ENCODE data around the gene MAPKAPK2.

The MAPKAPK2 gene

DNA sequence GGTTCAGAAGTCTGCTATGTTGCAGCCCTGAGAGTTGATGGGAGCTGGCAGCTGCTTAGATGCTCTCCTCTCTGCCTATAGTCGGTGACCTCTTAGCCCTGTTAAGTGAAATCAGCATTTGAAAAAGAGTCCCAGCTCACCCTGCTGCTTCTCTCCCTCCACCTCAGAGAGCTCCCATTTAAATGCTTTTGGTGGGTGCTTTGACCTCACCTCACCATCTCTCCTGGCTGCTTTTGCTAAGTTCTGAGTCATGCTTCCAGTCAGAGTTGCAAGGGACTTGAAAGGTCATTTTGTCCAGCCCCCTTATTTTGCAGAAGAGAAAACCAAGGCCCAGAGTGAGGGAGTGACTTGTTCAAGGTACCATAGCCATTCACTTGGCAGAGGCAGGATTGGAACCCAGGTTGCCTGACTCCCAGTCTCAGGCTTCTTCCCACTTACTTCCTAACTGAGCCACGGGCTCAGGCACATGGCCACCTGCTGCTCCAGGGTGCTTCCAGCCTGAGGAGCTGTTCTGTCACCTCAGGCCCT lies 3.3 kb downstream of the MAPKAPK2 start:
- ChIA-PET CTCF (no interaction called here), POLR2A (no interaction called here)
- no peak for DNase-seq (ENCODE audit: extremely low spot score)
- TF ChIP-seq, protein P1, sequence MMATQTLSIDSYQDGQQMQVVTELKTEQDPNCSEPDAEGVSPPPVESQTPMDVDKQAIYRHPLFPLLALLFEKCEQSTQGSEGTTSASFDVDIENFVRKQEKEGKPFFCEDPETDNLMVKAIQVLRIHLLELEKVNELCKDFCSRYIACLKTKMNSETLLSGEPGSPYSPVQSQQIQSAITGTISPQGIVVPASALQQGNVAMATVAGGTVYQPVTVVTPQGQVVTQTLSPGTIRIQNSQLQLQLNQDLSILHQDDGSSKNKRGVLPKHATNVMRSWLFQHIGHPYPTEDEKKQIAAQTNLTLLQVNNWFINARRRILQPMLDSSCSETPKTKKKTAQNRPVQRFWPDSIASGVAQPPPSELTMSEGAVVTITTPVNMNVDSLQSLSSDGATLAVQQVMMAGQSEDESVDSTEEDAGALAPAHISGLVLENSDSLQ (IDR thresholded peaks at IDR 0.05): no peak
- TF ChIP-seq ZNF384 (IDR thresholded peaks at IDR 0.05) (no peak), FOXA1 (IDR thresholded peaks at IDR 0.05) (no peak), NFRKB (IDR thresholded peaks at IDR 0.05) (no peak)

DNA sequence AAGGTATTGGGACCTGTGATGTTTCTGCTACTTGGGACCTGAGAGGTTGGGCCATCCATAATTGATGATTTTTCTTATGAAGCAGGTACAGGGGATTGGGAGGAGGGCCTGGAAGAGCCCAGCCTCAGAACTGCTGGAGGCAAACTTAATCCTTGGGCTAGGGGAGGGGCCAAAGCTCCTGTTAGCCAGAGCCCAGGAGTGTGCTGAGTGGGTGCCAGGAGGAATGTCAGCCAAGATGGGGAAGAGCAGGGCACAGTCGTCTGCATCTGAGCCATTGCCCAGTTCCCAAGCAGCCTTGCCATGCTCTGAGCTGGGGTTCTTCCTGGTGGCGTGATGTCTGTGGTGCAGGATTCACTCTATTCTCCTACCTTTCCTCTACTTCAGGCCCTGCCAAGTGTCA lies 5.8 kb downstream of the MAPKAPK2 start:
- POLR2A ChIA-PET: no interaction called here
- TF ChIP-seq FOXA1 (IDR thresholded peaks at IDR 0.05) (no peak), ELF4 (IDR thresholded peaks at IDR 0.05) (no peak), ZNF384 (IDR thresholded peaks at IDR 0.05) (no peak), HDGF (IDR thresholded peaks at IDR 0.05; ENCODE audit: borderline replicate concordance) (no peak), CTBP1 (IDR thresholded peaks at IDR 0.05; ENCODE audit: borderline replicate concordance) (no peak), LEF1 (IDR thresholded peaks at IDR 0.05; ENCODE audit: borderline replicate concordance) (no peak), FOXK2 (IDR thresholded peaks at IDR 0.05) (no peak), SUZ12 (IDR thresholded peaks at IDR 0.05) (no peak), TARDBP (IDR thresholded peaks at IDR 0.05) (no peak), FOXM1 (IDR thresholded peaks at IDR 0.05; ENCODE audit: borderline replicate concordance) (no peak), L3MBTL2 (conservative IDR thresholded peaks at IDR 0.05) (no peak), BHLHE40 (IDR thresholded peaks at IDR 0.05; ENCODE audit: borderline replicate concordance) (no peak)
- TF ChIP-seq, protein P1 (IDR thresholded peaks at IDR 0.05): no peak
- CTCF ChIA-PET: interaction anchor here (0.6 to 1.1 kb wide), 2 partner anchors 26 to 27 kb away, joined by 4 read pairs; no protein-coding TSS in a partner anchor
- no peak for DNase-seq (ENCODE audit: extremely low spot score)

DNA sequence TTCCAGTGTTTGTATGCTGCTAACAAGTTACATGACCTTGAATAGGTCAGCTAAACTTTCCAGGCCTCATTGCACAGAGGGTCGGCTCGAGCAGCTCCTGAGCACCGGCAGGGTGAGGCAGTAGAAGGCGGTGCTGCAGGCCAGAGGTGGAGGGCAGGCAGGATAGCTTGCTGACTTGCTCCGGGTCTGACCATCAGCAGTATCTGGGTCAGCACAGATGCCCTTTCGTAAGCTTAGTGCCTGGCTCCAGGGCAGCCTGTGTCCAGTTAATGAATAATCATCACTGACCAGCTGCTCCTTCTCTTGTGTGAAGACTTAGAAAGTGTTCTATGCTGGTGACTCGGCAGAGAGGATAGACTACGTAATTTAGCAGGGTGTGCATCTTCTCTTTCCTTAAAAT lies 6.9 kb downstream of the MAPKAPK2 start:
- CTCF ChIA-PET: interaction anchor here (0.6 to 1.1 kb wide), 2 partner anchors 35 to 107 kb away, joined by 3 to 5 read pairs; no protein-coding TSS in a partner anchor
- no peak for DNase-seq (ENCODE audit: extremely low spot score)
- POLR2A ChIA-PET: no interaction called here
- no peak for TF ChIP-seq L3MBTL2 (conservative IDR thresholded peaks at IDR 0.05)
- TF ChIP-seq ELF4 (IDR thresholded peaks at IDR 0.05): no peak
- no peak for TF ChIP-seq CTBP1 (IDR thresholded peaks at IDR 0.05; ENCODE audit: borderline replicate concordance)
- no peak for TF ChIP-seq FOXA1 (IDR thresholded peaks at IDR 0.05)
- TF ChIP-seq BHLHE40 (IDR thresholded peaks at IDR 0.05; ENCODE audit: borderline replicate concordance): no peak
- TF ChIP-seq SUZ12 (IDR thresholded peaks at IDR 0.05): no peak
- TF ChIP-seq ARNT (IDR thresholded peaks at IDR 0.05): no peak
- TF ChIP-seq LEF1 (IDR thresholded peaks at IDR 0.05; ENCODE audit: borderline replicate concordance): no peak
- no peak for TF ChIP-seq FOXM1 (IDR thresholded peaks at IDR 0.05; ENCODE audit: borderline replicate concordance)
- TF ChIP-seq NFRKB (IDR thresholded peaks at IDR 0.05): no peak
- no peak for TF ChIP-seq SP1 (IDR thresholded peaks at IDR 0.05)
- TF ChIP-seq HDGF (IDR thresholded peaks at IDR 0.05; ENCODE audit: borderline replicate concordance): no peak
- TF ChIP-seq TARDBP (IDR thresholded peaks at IDR 0.05): no peak
- no peak for TF ChIP-seq FOXK2 (IDR thresholded peaks at IDR 0.05)
- no peak for TF ChIP-seq ZNF384 (IDR thresholded peaks at IDR 0.05)
- TF ChIP-seq, protein P1 (IDR thresholded peaks at IDR 0.05): no peak

DNA sequence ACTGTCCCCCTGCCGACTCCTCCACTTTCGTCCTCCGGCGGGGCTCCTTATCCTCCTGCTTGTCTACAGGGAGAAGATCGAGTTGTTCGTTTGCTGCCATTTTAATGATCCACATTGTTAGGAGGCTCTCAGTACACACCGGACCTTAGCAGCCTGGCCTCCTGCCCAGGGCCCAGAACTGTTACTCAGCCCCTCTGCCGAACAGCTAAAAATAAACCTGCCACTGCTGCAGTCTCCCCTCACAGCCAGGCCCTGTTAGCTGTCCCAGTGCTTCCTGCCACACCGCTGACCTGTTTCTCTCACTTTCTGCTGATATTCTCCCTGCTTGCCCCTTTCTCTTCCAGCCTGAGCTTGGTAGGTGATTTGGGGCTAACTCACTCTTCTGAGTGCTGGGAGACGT lies 8.3 kb downstream of the MAPKAPK2 start:
- TF ChIP-seq HDGF (IDR thresholded peaks at IDR 0.05; ENCODE audit: borderline replicate concordance) (no peak), LEF1 (IDR thresholded peaks at IDR 0.05; ENCODE audit: borderline replicate concordance) (no peak), SP1 (IDR thresholded peaks at IDR 0.05) (no peak), ZNF384 (IDR thresholded peaks at IDR 0.05) (no peak), ARNT (IDR thresholded peaks at IDR 0.05) (no peak), FOXA1 (IDR thresholded peaks at IDR 0.05) (no peak), TARDBP (IDR thresholded peaks at IDR 0.05) (no peak), CTBP1 (IDR thresholded peaks at IDR 0.05; ENCODE audit: borderline replicate concordance) (no peak), SUZ12 (IDR thresholded peaks at IDR 0.05) (no peak)
- TF ChIP-seq, protein P1 (IDR thresholded peaks at IDR 0.05): no peak

DNA sequence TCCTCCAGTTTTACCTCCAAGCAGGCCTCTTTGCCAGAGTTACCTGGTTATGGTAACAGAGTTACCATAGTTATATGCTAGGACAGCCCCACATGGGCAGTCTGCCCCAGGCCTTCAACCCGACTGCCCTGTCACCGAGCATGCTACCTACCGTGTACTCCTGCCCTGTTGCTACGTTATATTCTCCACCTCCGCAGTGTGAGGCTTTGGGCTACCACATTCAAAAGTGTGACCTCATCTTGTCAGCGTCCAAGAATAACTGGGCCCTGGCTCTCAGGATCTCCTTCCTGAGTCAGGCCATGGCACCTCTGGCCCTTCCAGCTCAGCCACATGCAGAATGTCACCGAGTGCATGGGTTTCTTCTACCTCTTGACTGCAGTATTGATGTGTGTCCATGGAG lies 8.9 kb downstream of the MAPKAPK2 start:
- no peak for DNase-seq (ENCODE audit: extremely low spot score)
- TF ChIP-seq, protein P1 (IDR thresholded peaks at IDR 0.05): no peak
- TF ChIP-seq NFRKB (IDR thresholded peaks at IDR 0.05): no peak
- TF ChIP-seq BHLHE40 (IDR thresholded peaks at IDR 0.05; ENCODE audit: borderline replicate concordance): no peak
- TF ChIP-seq FOXM1 (IDR thresholded peaks at IDR 0.05; ENCODE audit: borderline replicate concordance): no peak
- TF ChIP-seq TARDBP (IDR thresholded peaks at IDR 0.05): no peak
- no peak for TF ChIP-seq LEF1 (IDR thresholded peaks at IDR 0.05; ENCODE audit: borderline replicate concordance)
- no peak for TF ChIP-seq CTBP1 (IDR thresholded peaks at IDR 0.05; ENCODE audit: borderline replicate concordance)
- TF ChIP-seq FOXA1 (IDR thresholded peaks at IDR 0.05): no peak
- no peak for TF ChIP-seq HDGF (IDR thresholded peaks at IDR 0.05; ENCODE audit: borderline replicate concordance)
- TF ChIP-seq ZNF384 (IDR thresholded peaks at IDR 0.05): no peak
- TF ChIP-seq L3MBTL2 (conservative IDR thresholded peaks at IDR 0.05): no peak
- TF ChIP-seq SP1 (IDR thresholded peaks at IDR 0.05): no peak
- TF ChIP-seq ARNT (IDR thresholded peaks at IDR 0.05): no peak
- TF ChIP-seq SUZ12 (IDR thresholded peaks at IDR 0.05): no peak
- POLR2A ChIA-PET: interaction anchor here (1.6 kb wide), 1 partner anchor 18 kb away, joined by 4 read pairs; no protein-coding TSS in a partner anchor
- CTCF ChIA-PET: interaction anchor here (1.2 kb wide), 1 partner anchor 240 kb away, joined by 3 read pairs; no protein-coding TSS in a partner anchor

More for the DNA sequence above, 8.3 kb downstream of the MAPKAPK2 start:
- CTCF ChIA-PET: interaction anchor here (1.2 kb wide), 2 partner anchors 35 to 241 kb away, joined by 3 read pairs; no protein-coding TSS in a partner anchor
- no peak for DNase-seq (ENCODE audit: extremely low spot score)
- POLR2A ChIA-PET: interaction anchor here (0.9 to 1.6 kb wide), 2 partner anchors 9 to 18 kb away, joined by 3 to 4 read pairs; no protein-coding TSS in a partner anchor
